Trophoblast cell (in vitro differentiated cells and primary cell): Measurements from ENCODE around the gene CFDP1.

ENCODE experiments used
- DNase-seq, 2 donors: peaks; one replicate each; pipeline ENCODE4 v3.0.0-alpha.2; 2016
- H2AFZ ChIP-seq: 2 replicates; pipeline ENCODE4 v1.6.1; 2013; ENCODE audit warnings: low read length, moderate library complexity, mild to moderate bottlenecking; ENCODE audit not compliant: insufficient read depth, poor library complexity
- H2AK5ac ChIP-seq: 2 replicates; pipeline ENCODE4 v1.6.1; 2013; ENCODE audit warnings: mild to moderate bottlenecking, low read length
- H2BK120ac ChIP-seq: 2 replicates; pipeline ENCODE4 v1.6.1; 2013; ENCODE audit warnings: low read length, mild to moderate bottlenecking, moderate library complexity; ENCODE audit not compliant: insufficient read depth, poor library complexity
- H2BK12ac ChIP-seq: 2 replicates; pipeline ENCODE4 v1.6.1; 2013; ENCODE audit warnings: mild to moderate bottlenecking, low read length, moderate library complexity
- H2BK5ac ChIP-seq: 2 replicates; pipeline ENCODE4 v1.6.1; 2013; ENCODE audit warnings: low read length, low read depth, moderate library complexity, mild to moderate bottlenecking; ENCODE audit not compliant: poor library complexity
- H3K14ac ChIP-seq: 2 replicates; pipeline ENCODE4 v1.6.1; 2013; ENCODE audit warnings: mild to moderate bottlenecking, low read length
- H3K18ac ChIP-seq: 2 replicates; pipeline ENCODE4 v1.6.1; 2013; ENCODE audit warnings: mild to moderate bottlenecking, low read length
- H3K23ac ChIP-seq: 2 replicates; pipeline ENCODE4 v1.6.1; 2013; ENCODE audit warnings: low read length
- H3K27ac ChIP-seq: 2 replicates; pipeline ENCODE4 v1.5.1; 2013; ENCODE audit warnings: low read depth, mild to moderate bottlenecking, inconsistent platforms, low read length, moderate library complexity
- H3K27me3 ChIP-seq: 2 replicates; pipeline ENCODE4 v1.6.1; 2013; ENCODE audit warnings: inconsistent platforms, mild to moderate bottlenecking, low read length, moderate library complexity; ENCODE audit not compliant: insufficient read depth
- H3K36me3 ChIP-seq, 2 experiments: 1 replicate in 1 of 2; 2 replicates in 1 of 2; pipeline ENCODE4 v1.6.1; 2013; ENCODE audit warnings: low read length in 2 of 2, mild to moderate bottlenecking in 2 of 2, moderate library complexity in 1 of 2; ENCODE audit not compliant: insufficient read depth in 2 of 2, control insufficient read depth in 1 of 2
- H3K4ac ChIP-seq: 2 replicates; pipeline ENCODE4 v1.6.1; 2013; ENCODE audit warnings: low read depth, mild to moderate bottlenecking, low read length, moderate library complexity
- H3K4me1 ChIP-seq, 2 experiments: 1 replicate in 1 of 2; 2 replicates in 1 of 2; pipeline ENCODE4 v1.6.1; 2013; ENCODE audit warnings: low read length in 2 of 2, mild to moderate bottlenecking in 2 of 2, moderate library complexity in 1 of 2; ENCODE audit not compliant: insufficient read depth in 2 of 2, control insufficient read depth in 1 of 2
- H3K4me2 ChIP-seq: 2 replicates; pipeline ENCODE4 v1.6.1; 2013; ENCODE audit warnings: inconsistent platforms, mild to moderate bottlenecking, low read length, moderate library complexity
- H3K4me3 ChIP-seq: 2 replicates; pipeline ENCODE4 v1.5.1; 2013; ENCODE audit warnings: mild to moderate bottlenecking, low read depth, low read length, inconsistent platforms
- H3K79me1 ChIP-seq: one replicate; pipeline ENCODE4 v1.6.1; 2013; ENCODE audit warnings: low read length
- H3K79me2 ChIP-seq: 2 replicates; pipeline ENCODE4 v1.6.1; 2013; ENCODE audit warnings: low read length, mild to moderate bottlenecking; ENCODE audit not compliant: control insufficient read depth, insufficient read depth, poor library complexity
- H3K9ac ChIP-seq: 2 replicates; pipeline ENCODE4 v1.6.1; 2013; ENCODE audit warnings: mild to moderate bottlenecking, low read length
- H3K9me3 ChIP-seq: 2 replicates; pipeline ENCODE4 v1.6.1; 2013; ENCODE audit warnings: low read depth, mild to moderate bottlenecking, control low read depth, inconsistent platforms, low read length; ENCODE audit not compliant: insufficient read depth
- H4K12ac ChIP-seq: 2 replicates; pipeline ENCODE4 v1.6.1; 2013; ENCODE audit warnings: low read depth, mild to moderate bottlenecking, low read length, moderate library complexity
- H4K8ac ChIP-seq: 2 replicates; pipeline ENCODE4 v1.6.1; 2013; ENCODE audit warnings: low read depth, mild to moderate bottlenecking, low read length, moderate library complexity
- H4K91ac ChIP-seq: one replicate; pipeline ENCODE4 v1.6.1; 2013; ENCODE audit warnings: low read depth, mild to moderate bottlenecking, low read length, moderate library complexity
- WGBS: extraction: QIAGEN DNeasy Blood & Tissue Kit; methylation state at CpG from one replicate; pipeline ENCODE4 v1.1.7; 2013; ENCODE audit warnings: missing lambda C conversion rate; ENCODE audit not compliant: insufficient read length, insufficient coverage; ENCODE audit errors: extremely low coverage; 5-methylcytosine and 5-hydroxymethylcytosine counted together

Gene CFDP1

GRCh38 chr16:75362846-75363245 is 70.5 kb downstream of the CFDP1 start:
- Histone ChIP-seq H3K4ac (no peak overlapping the region), H3K4me3 (no peak overlapping the region), H3K79me1 (no peaks in the 10 kb centered on the region), H4K8ac (no peak overlapping the region), H2AFZ (no peak overlapping the region), H2BK12ac (no peak overlapping the region), H4K12ac (no peak overlapping the region), H3K18ac (no peak overlapping the region), H3K27ac (no peak overlapping the region), H2BK5ac (no peak overlapping the region), H3K27me3 (no peaks in the 10 kb centered on the region), H2BK120ac (no peak overlapping the region), H2AK5ac (no peak overlapping the region), H3K36me3 (peaks cover 2 to 3% of the 10 kb centered on the region in 2 experiments), H3K14ac (no peak overlapping the region), H3K4me2 (no peak overlapping the region), H3K9ac (no peak overlapping the region), H3K9me3 (no peaks in the 10 kb centered on the region), H3K23ac (no peak overlapping the region), H3K79me2 (no peaks in the 10 kb centered on the region), H3K4me1 (no peaks in the 10 kb centered on the region), H4K91ac (no peak overlapping the region)
- no CpG with 5 or more reads among the region's 3 CpGs for WGBS
- no peak for DNase-seq

- Histone ChIP-seq H4K12ac (no peak overlapping the region), H3K9ac (no peak overlapping the region), H2BK12ac (no peak overlapping the region), H3K4me3 (no peak overlapping the region), H4K8ac (no peak overlapping the region), H2BK5ac (no peak overlapping the region), H3K27me3 (no peaks in the 10 kb centered on the region), H4K91ac (no peak overlapping the region), H3K4me2 (no peak overlapping the region), H3K79me1 (no peaks in the 10 kb centered on the region), H3K14ac (no peak overlapping the region), H3K9me3 (no peaks in the 10 kb centered on the region), H2AFZ (no peak overlapping the region), H3K18ac (no peak overlapping the region), H3K23ac (no peak overlapping the region), H2AK5ac (no peak overlapping the region), H3K27ac (no peak overlapping the region), H2BK120ac (no peak overlapping the region), H3K36me3 (peaks cover 2 to 3% of the 10 kb centered on the region in 2 experiments), H3K4ac (no peak overlapping the region), H3K79me2 (no peaks in the 10 kb centered on the region), H3K4me1 (no peaks in the 10 kb centered on the region)
- no peak for DNase-seq
- no CpG with 5 or more reads among the region's 5 CpGs for WGBS
These were observed 71.4 kb downstream of the CFDP1 start for GRCh38 chr16:75361936-75362335.

GRCh38 chr16:75354170-75354569 is 79.1 kb downstream of the CFDP1 start:
- Histone ChIP-seq H2AFZ (no peak overlapping the region), H2BK120ac (no peak overlapping the region), H2AK5ac (no peak overlapping the region), H2BK5ac (no peak overlapping the region), H3K18ac (no peak overlapping the region), H3K4me3 (no peak overlapping the region), H4K91ac (no peak overlapping the region), H3K27me3 (no peaks in the 10 kb centered on the region), H3K4me2 (no peak overlapping the region), H4K8ac (no peak overlapping the region), H3K79me1 (peaks cover 2% of the 10 kb centered on the region), H3K79me2 (no peaks in the 10 kb centered on the region), H3K14ac (no peak overlapping the region), H3K4me1 (peaks cover 3 to 5% of the 10 kb centered on the region in 2 experiments), H3K4ac (no peak overlapping the region), H3K9ac (no peak overlapping the region), H3K23ac (no peak overlapping the region), H4K12ac (no peak overlapping the region), H3K36me3 (no peaks in the 10 kb centered on the region), H3K9me3 (no peaks in the 10 kb centered on the region), H3K27ac (peak overlapping the region; percentile 26), H2BK12ac (peak overlapping the region; percentile 58)
- WGBS: no CpG with 5 or more reads among the region's 3 CpGs
- peak; percentile 56 to 77 for DNase-seq

- no peak overlapping the region for H4K91ac ChIP-seq
- peaks cover 10 to 13% of the 10 kb centered on the region in 2 experiments for H3K4me1 ChIP-seq
- H3K18ac ChIP-seq: no peak overlapping the region
- H3K4me2 ChIP-seq: no peak overlapping the region
- no peak overlapping the region for H2BK5ac ChIP-seq
- no peak overlapping the region for H2BK120ac ChIP-seq
- H3K4ac ChIP-seq: no peak overlapping the region
- no peak overlapping the region for H3K27ac ChIP-seq
- no peak overlapping the region for H3K4me3 ChIP-seq
- H3K23ac ChIP-seq: no peak overlapping the region
- no peak overlapping the region for H3K9ac ChIP-seq
- H4K12ac ChIP-seq: no peak overlapping the region
- no peak for DNase-seq
- no peak overlapping the region for H2AFZ ChIP-seq
- H2AK5ac ChIP-seq: no peak overlapping the region
- H3K9me3 ChIP-seq: no peaks in the 10 kb centered on the region
- H3K36me3 ChIP-seq: no peaks in the 10 kb centered on the region
- no peak overlapping the region for H2BK12ac ChIP-seq
- H3K79me1 ChIP-seq: peaks cover 4% of the 10 kb centered on the region
- no peaks in the 10 kb centered on the region for H3K79me2 ChIP-seq
- H4K8ac ChIP-seq: no peak overlapping the region
- H3K27me3 ChIP-seq: no peaks in the 10 kb centered on the region
- no peak overlapping the region for H3K14ac ChIP-seq
These were observed 82.1 kb downstream of the CFDP1 start for GRCh38 chr16:75351183-75351582.
